ENCODE measurements around the gene CFAP77. TPM values are rescaled to one million over a fixed set of nuclear protein-coding genes. Genes with fewer than 3 reads are reported as not detected.

The CFAP77 gene
- total RNA-seq, 3 donors from 2014 or later = not detected

GRCh38 chr9:132547976-132548730, 138.1 kb downstream of the CFAP77 start:
- TF ChIP-seq POLR2A (IDR thresholded peaks at IDR 0.05) = no peak
- TF ChIP-seq POLR2AphosphoS5 (IDR thresholded peaks at IDR 0.05) = no peak
- TF ChIP-seq CTCF (IDR thresholded peaks at IDR 0.05) = no peak
- no peak for DNase-seq (ENCODE audit: low spot score in 2 of 2)
- intact Hi-C loops (cut with DNase I; ENCODE audit: low total_unique reads) = no loop called here
- Histone ChIP-seq H3K27me3 (peaks cover 0 to 3% of the 10 kb centered on the region in 2 donors), H3K27ac (no peak overlapping the region), H3K36me3 (no peaks in the 10 kb centered on the region), H3K4me3 (no peak overlapping the region), H3K4me1 (no peaks in the 10 kb centered on the region), H3K9me3 (no peaks in the 10 kb centered on the region)

GRCh38 chr9:132548751-132549640, 139.0 kb downstream of the CFAP77 start:
- H3K4me1 ChIP-seq = no peaks in the 10 kb centered on the region
- H3K4me3 ChIP-seq = no peak overlapping the region
- H3K27ac ChIP-seq = no peak overlapping the region
- no peak for DNase-seq (ENCODE audit: low spot score in 2 of 2)
- H3K27me3 ChIP-seq = peaks cover 0 to 7% of the 10 kb centered on the region in 2 donors
- TF ChIP-seq CTCF (IDR thresholded peaks at IDR 0.05) = no peak
- no peak for TF ChIP-seq POLR2A (IDR thresholded peaks at IDR 0.05)
- no peak for TF ChIP-seq POLR2AphosphoS5 (IDR thresholded peaks at IDR 0.05)
- H3K9me3 ChIP-seq = no peaks in the 10 kb centered on the region
- intact Hi-C loops (cut with DNase I; ENCODE audit: low total_unique reads) = no loop called here
- H3K36me3 ChIP-seq = no peaks in the 10 kb centered on the region

- H3K36me3 ChIP-seq = no peaks in the 10 kb centered on the region
- intact Hi-C loops (cut with DNase I; ENCODE audit: low total_unique reads) = loop anchor here (2.0 to 5.0 kb wide), 2 partner anchors 65 to 764 kb away; no protein-coding TSS in a partner anchor
- no peaks in the 10 kb centered on the region for H3K9me3 ChIP-seq
- no peaks in the 10 kb centered on the region for H3K4me1 ChIP-seq
- H3K27me3 ChIP-seq = peaks cover 0 to 13% of the 10 kb centered on the region in 2 donors
- TF ChIP-seq POLR2AphosphoS5 (IDR thresholded peaks at IDR 0.05) (no peak), CTCF (IDR thresholded peaks at IDR 0.05) (no peak), POLR2A (IDR thresholded peaks at IDR 0.05) (no peak)
- H3K27ac ChIP-seq = no peak overlapping the region
- no peak overlapping the region for H3K4me3 ChIP-seq
- no peak for DNase-seq (ENCODE audit: low spot score in 2 of 2)
Observed at GRCh38 chr9:132551556-132551955, 141.5 kb downstream of the CFAP77 start.

GRCh38 chr9:132552041-132552440, 142.0 kb downstream of the CFAP77 start:
- no peak for DNase-seq (ENCODE audit: low spot score in 2 of 2)
- H3K27me3 ChIP-seq = peaks cover 0 to 13% of the 10 kb centered on the region in 2 donors
- H3K27ac ChIP-seq = no peak overlapping the region
- TF ChIP-seq POLR2AphosphoS5 (IDR thresholded peaks at IDR 0.05) (no peak), CTCF (IDR thresholded peaks at IDR 0.05) (no peak), POLR2A (IDR thresholded peaks at IDR 0.05) (no peak)
- intact Hi-C loops (cut with DNase I; ENCODE audit: low total_unique reads) = loop anchor here (5.0 kb wide), 1 partner anchor 765 kb away; no protein-coding TSS in a partner anchor
- H3K4me1 ChIP-seq = no peaks in the 10 kb centered on the region
- H3K36me3 ChIP-seq = no peaks in the 10 kb centered on the region
- no peak overlapping the region for H3K4me3 ChIP-seq
- no peaks in the 10 kb centered on the region for H3K9me3 ChIP-seq

Data from breast epithelium (tissue), 4 donors.